ENCODE data around the gene COL9A3. TPM values are rescaled to one million over a fixed set of nuclear protein-coding genes. Genes with fewer than 3 reads are reported as not detected.

Gene COL9A3
- total RNA-seq, 1 experiment from 2014 or later: 150 TPM

DNA sequence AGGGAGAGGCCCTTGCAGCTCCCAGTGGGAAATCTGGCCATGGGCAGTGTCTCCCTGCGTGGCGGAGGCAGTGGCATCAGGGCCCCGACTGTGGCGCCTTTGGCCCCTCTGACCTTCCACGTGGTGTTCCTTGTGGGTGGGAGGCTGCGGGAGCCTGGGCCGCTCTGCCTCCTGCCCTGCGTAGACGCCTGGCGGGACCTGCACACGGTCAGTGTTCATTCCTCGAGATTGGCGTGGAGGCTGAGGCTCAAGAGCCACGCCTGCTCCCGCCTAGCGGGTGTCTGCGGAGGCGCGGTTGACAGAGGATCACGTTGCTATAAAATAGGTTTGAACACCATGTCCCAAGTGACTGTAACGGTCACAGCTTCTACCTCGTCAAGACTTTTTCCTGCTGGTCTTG, 14.0 kb downstream of the COL9A3 start:
- Histone ChIP-seq H2AK5ac (ENCODE audit: insufficient read length, low read length) (no peak overlapping the region), H3K4me2 (ENCODE audit: insufficient read depth, insufficient read length, low read length) (no peak overlapping the region), H3K27me3 (ENCODE audit: insufficient read depth, low read length) (no peaks in the 10 kb centered on the region), H3K4me1 (ENCODE audit: insufficient read depth, low read length) (peaks cover 2% of the 10 kb centered on the region; the same call in 1 of the 2 replicates), H4K8ac (replicated peaks; ENCODE audit: insufficient read length, low read depth, low read length) (no peak overlapping the region), H3K27ac (ENCODE audit: insufficient read length, low read depth, low read length) (no peak overlapping the region), H3K4ac (ENCODE audit: low read depth, low read length) (no peak overlapping the region), H4K20me1 (ENCODE audit: control insufficient read depth, insufficient read depth, insufficient read length) (no peaks in the 10 kb centered on the region), H2BK15ac (ENCODE audit: low read depth, low read length) (no peak overlapping the region), H3K14ac (ENCODE audit: insufficient read depth, low read length) (no peak overlapping the region; the same call in 1 of the 2 replicates), H2BK120ac (ENCODE audit: low read depth, low read length, poor library complexity, severe bottlenecking) (no peak overlapping the region), H2AFZ (ENCODE audit: low read length) (no peak overlapping the region), H3K9me3 (ENCODE audit: control insufficient read depth, low read depth, low read length) (no peaks in the 10 kb centered on the region), H3K56ac (ENCODE audit: insufficient read length, low read depth, low read length) (no peak overlapping the region), H2BK20ac (ENCODE audit: low read depth, low read length, poor library complexity, severe bottlenecking) (no peak overlapping the region), H3T11ph (ENCODE audit: low read length) (no peak overlapping the region), H3K79me2 (ENCODE audit: insufficient read depth, low read length) (no peaks in the 10 kb centered on the region), H2BK5ac (ENCODE audit: insufficient read length, low read length) (no peak overlapping the region), H3K23ac (ENCODE audit: insufficient read length, low read depth, low read length) (no peak overlapping the region), H4K91ac (ENCODE audit: insufficient read length, low read depth, low read length) (no peak overlapping the region), H3K79me1 (ENCODE audit: insufficient read depth, low read depth, low read length, poor library complexity, severe bottlenecking) (no peaks in the 10 kb centered on the region), H3K18ac (ENCODE audit: insufficient read length, low read depth, low read length) (no peak overlapping the region), H2BK12ac (ENCODE audit: insufficient read length, low read depth, low read length) (no peak overlapping the region), H3K23me2 (ENCODE audit: insufficient read length, low read depth, low read length, poor library complexity, severe bottlenecking) (no peaks in the 10 kb centered on the region), H4K5ac (ENCODE audit: insufficient read length, low read depth, low read length) (no peak overlapping the region), H3K9ac (ENCODE audit: extremely low read depth, insufficient read length, low read length) (no peak overlapping the region)
- H3K36me3 Mint-ChIP-seq (ENCODE audit: insufficient read depth in 1 of 3, low read depth in 3 of 3): peaks cover 0 to 35% (median 19%) of the 10 kb centered on the region in 3 experiments; a peak in 4 of 7 replicates
- 0 out of 5 replicates have a peak, but pooled peaks cover 0 to 3% of the 10 kb centered on the region in 2 experiments for H3K9me3 Mint-ChIP-seq
- no CpG with 5 or more reads among the region's 22 CpGs for WGBS (ENCODE audit: extremely low coverage, insufficient read length, low lambda C conversion rate)
- DNase-seq: no peak
- H3K27me3 Mint-ChIP-seq (ENCODE audit: low read depth): no peaks in the 10 kb centered on the region
- H3K4me3 Mint-ChIP-seq: no peak overlapping the region
- no peak overlapping the region; a peak in 1 of 7 replicates for H3K27ac Mint-ChIP-seq
- H3K4me1 Mint-ChIP-seq: peaks cover 12 to 22% of the 10 kb centered on the region in 2 experiments
- TF ChIP-seq, protein P1, sequence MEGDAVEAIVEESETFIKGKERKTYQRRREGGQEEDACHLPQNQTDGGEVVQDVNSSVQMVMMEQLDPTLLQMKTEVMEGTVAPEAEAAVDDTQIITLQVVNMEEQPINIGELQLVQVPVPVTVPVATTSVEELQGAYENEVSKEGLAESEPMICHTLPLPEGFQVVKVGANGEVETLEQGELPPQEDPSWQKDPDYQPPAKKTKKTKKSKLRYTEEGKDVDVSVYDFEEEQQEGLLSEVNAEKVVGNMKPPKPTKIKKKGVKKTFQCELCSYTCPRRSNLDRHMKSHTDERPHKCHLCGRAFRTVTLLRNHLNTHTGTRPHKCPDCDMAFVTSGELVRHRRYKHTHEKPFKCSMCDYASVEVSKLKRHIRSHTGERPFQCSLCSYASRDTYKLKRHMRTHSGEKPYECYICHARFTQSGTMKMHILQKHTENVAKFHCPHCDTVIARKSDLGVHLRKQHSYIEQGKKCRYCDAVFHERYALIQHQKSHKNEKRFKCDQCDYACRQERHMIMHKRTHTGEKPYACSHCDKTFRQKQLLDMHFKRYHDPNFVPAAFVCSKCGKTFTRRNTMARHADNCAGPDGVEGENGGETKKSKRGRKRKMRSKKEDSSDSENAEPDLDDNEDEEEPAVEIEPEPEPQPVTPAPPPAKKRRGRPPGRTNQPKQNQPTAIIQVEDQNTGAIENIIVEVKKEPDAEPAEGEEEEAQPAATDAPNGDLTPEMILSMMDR (conservative IDR thresholded peaks at IDR 0.05): no peak

Measured in H9 (cell line).